B cell (primary cell): Measurements from ENCODE around the gene TNNI3K.
"Not testable (repeated sequence)": the region's sequence is repeated elsewhere in the genome, so short reads cannot be mapped to it uniquely, and the experiment has no call there.

Experiments used
- EZH2 ChIP-seq: IDR thresholded peaks from 2 replicates; pipeline ENCODE4 v1.6.1; 2012; ENCODE audit warnings: borderline replicate concordance, low read depth, mild to moderate bottlenecking, moderate library complexity, low read length; ENCODE audit not compliant: insufficient read depth, poor library complexity, severe bottlenecking
- TF ChIP-seq, protein P1 (sequence below): fragments of 200-600 bp; IDR thresholded peaks from one replicate; pipeline ENCODE4 v1.8.0; 2022; ENCODE audit warnings: antibody characterized with exemption, mild to moderate bottlenecking

DNA sequence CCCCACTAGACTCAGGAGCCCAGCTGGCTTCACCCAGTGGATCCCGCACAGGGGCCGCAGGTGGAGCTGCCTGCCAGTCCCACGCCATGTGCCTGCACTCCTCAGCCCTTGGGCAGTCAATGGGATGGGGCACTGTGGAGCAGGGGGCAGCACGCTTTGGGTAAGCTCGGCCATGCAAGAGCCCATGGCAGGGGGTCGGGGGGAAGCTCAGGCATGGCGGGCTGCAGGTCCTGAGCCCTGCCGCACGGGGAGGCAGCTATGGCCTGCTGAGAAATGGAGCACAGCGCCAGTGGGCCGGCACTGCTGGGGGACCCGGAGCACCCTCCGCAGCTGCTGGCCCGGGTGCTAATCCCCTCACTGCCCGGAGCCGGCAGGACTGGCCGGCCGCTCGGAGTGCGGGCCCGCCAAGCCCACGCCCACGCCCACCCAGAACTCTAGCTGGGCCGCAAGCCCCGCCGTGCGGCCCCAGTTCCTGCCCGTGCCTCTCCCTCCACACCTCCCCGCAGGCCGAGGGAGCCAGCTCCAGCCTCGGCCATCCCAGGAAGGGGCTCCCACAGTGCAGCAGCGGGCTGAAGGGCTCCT is 18.1 kb downstream of the TNNI3K start:
- TF ChIP-seq EZH2 = not testable (repeated sequence)
- TF ChIP-seq, protein P1, sequence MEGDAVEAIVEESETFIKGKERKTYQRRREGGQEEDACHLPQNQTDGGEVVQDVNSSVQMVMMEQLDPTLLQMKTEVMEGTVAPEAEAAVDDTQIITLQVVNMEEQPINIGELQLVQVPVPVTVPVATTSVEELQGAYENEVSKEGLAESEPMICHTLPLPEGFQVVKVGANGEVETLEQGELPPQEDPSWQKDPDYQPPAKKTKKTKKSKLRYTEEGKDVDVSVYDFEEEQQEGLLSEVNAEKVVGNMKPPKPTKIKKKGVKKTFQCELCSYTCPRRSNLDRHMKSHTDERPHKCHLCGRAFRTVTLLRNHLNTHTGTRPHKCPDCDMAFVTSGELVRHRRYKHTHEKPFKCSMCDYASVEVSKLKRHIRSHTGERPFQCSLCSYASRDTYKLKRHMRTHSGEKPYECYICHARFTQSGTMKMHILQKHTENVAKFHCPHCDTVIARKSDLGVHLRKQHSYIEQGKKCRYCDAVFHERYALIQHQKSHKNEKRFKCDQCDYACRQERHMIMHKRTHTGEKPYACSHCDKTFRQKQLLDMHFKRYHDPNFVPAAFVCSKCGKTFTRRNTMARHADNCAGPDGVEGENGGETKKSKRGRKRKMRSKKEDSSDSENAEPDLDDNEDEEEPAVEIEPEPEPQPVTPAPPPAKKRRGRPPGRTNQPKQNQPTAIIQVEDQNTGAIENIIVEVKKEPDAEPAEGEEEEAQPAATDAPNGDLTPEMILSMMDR = not testable (repeated sequence)
